NAMALWA (cell line): ENCODE measurements around the gene CA5A.
"Not testable (repeated sequence)": the region's sequence is repeated elsewhere in the genome, so short reads cannot be mapped to it uniquely, and the experiment has no call there.

Experiments used
- DNase-seq: peaks from one replicate; pipeline ENCODE4 v3.0.0-alpha.2; 2015; ENCODE audit warnings: low spot score

CA5A gene

DNA sequence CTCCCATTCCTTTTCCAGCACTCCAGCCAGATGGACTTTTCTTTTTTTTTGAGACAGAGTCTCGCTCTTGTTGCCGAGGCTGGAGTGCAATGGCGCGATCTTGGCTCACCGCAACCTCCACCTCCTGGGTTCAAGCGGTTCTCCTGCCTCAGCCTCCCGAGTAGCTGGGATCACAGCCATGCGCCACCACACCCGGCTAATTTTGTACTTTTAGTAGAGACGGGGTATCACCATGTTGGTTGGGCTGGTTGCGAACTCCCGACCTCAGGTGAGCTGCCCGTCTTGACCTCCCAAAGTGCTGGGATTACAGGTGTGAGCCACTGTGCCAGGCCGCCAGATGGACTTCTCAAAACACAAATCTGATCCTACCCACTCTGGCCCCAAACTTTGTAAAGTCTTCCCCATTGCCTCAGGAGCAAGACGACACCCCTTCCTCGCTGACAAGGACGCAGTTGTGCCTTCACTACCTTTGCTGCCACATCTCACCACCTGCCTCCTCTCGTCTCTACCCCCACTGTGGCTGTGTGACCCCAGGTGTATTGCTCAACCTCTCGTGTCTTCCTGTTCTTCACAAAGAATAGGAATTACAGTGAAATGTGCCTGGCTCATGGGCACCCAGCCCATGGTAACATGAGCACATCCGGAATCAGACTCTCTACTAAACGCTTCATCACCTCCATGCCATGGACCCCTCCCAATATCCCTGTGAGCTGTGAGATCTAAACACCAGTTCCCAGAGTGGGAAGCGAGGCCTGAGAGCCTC lies 11.2 kb upstream of the CA5A start:
- DNase-seq: no peak

DNA sequence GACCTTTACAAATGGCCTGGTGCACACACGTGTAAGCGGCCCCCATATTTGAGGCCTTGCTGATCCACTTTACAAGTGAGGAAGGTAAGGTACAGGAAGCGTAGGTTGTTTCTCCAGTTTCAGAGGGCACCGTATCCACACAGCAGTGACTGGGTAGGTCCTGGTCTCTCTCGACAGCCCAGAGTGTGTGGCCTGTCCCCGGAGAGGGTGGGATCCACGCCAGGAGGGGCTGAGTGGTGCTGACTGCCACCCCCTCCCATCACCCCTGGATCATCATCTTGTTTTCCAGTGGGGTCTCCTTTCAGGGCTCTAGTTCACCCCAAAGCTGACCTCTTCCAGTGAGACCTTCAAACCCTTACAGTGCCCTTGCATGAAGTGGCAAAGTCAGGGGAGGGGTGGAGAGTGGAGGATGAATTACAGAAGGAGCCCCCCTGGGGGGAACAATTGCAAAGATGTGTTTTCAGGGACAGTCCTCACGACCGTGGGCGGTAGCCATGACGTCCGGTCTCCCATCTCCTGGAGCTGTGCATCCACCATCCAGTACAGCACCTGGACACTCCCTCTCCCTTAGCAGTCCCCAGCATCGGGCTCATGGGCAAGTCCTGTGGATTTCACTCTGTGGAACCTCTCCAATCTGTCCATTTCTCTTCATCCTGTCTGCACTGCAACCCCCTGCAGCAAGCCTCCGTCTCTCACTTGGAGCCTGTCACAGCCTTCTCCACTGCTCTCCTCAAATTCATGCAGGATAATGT lies 10.4 kb upstream of the CA5A start:
- DNase-seq: no peak

DNA sequence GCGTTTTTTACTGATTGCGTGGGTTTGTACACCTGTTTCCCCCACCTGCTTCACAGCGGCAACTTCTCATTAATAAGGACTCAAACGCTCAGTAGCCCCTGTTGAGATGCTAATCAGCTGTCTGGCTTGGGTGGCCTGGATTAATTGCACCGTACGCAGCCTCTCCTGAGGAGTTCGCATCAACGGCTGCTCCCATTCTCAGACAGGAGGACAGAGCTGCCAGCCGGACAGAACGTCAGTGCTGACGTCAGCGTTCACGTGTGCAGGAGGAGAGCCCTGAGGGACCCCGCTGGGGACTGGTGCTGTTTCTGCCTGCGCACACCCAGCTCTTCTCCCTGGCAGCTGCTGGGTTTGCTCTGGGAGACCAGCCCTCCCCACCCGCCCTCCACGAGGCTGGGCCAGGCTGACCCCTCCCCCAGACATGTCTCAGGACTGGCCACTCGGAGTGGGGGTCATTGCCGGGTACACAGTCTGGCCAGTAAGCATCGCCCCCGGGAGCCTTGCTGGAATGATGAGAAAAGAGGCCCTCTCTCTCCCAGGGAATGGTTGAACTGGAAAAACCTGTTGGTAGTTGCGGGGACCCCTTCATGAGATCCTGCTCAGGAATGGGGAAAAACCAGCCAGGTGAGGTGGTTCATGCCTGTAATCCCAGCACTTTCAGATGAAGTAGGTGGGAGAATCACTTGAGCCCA lies 9.2 kb upstream of the CA5A start:
- no peak for DNase-seq

- DNase-seq: no peak
Measured at GRCh38 chr16:87942680-87943079, 6.4 kb upstream of the CA5A start.

- DNase-seq: peak; percentile 38
Measured at GRCh38 chr16:87939562-87940423, 3.5 kb upstream of the CA5A start.

DNA sequence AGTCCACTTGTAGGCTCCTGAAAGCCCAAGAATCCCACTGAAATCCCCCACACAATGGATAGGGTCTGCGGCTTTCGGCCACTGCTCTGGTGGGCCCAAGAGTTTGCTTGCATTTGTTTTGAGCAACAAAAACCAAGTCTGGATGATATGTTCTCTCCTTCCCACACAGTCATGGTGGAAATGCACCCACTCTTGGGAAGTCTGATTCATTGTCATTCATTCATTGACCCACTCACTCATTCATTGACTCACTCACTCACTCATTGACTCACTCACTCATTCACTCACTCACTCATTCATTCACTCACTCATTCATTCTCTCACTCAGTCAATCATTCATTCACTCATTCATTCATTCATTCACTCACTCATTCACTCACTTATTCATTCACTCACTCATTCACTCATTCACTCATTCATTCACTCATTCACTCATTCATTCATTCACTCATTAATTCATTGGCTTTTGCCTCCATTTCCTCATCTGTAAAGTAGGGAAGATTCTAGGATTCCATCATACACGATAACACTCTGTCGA lies 2.2 kb upstream of the CA5A start:
- no peak for DNase-seq

DNA sequence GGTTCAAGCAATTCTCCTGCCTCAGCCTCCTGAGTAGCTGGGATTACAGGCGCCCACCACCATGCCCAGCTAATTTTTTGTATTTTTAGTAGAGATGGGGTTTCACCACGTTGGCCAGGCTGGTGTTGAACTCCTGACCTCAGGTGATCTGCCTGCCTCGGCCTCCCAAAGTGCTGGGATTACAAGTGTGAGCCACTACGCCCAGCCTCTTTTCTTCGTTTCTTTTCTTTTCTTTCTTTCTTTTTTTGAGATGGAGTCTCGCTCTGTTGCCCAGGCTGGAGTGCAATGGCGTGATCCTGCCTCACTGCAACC lies 858 bp upstream of the CA5A start:
- DNase-seq: not testable (repeated sequence)

DNA sequence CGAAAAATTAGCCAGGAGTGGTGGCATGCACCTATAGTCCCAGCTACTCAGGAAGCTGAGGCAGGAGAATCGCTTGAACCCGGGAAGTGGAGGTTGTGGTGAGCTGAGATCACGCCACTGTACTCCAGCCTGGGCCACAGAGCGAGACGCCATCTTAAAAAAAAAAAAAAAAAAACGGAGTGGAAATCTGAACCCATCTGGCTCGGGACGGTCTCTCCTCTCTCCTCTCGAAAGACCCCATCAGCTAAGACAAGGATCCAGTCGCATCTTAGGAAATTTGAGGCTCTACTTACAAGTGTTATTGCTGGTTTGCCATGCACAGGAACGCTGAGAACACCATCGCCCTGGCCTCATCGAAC lies 334 bp downstream of the CA5A start:
- DNase-seq: not testable (repeated sequence)

DNA sequence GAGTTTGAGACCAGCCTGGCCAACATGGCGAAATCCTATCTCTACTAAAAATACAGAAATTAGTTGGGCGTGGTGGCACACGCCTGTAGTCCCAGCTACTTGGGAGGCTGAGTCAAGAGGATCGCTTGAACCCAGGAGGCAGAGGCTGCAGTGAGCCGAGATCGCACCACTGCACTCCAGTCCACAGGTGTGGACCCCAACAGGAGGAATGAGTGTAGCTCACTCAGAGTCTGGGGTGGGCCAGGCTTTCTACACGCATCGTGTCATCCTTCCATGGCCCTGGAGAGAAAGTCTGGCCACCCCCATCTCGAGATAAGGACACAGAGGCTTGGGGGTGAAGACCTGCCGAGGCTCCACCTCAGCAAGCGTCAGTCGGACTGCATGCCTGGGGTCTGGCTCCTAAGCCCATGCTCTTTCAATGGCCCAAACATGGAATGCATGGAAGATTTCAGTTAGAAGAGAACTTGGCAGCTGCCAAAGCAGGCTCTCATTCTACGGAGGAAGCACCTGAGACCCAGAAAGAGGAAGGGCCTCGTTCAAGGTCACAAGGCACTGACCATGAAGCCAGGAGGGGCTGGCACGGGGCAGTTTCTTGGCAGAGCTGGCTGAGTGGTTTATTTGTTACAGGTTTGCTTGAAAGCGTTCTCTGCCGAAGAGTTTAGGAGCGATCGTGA lies 1.4 kb downstream of the CA5A start:
- DNase-seq: not testable (repeated sequence)

- DNase-seq: no peak
Measured at GRCh38 chr16:87933140-87933495, 3.2 kb downstream of the CA5A start.

DNA sequence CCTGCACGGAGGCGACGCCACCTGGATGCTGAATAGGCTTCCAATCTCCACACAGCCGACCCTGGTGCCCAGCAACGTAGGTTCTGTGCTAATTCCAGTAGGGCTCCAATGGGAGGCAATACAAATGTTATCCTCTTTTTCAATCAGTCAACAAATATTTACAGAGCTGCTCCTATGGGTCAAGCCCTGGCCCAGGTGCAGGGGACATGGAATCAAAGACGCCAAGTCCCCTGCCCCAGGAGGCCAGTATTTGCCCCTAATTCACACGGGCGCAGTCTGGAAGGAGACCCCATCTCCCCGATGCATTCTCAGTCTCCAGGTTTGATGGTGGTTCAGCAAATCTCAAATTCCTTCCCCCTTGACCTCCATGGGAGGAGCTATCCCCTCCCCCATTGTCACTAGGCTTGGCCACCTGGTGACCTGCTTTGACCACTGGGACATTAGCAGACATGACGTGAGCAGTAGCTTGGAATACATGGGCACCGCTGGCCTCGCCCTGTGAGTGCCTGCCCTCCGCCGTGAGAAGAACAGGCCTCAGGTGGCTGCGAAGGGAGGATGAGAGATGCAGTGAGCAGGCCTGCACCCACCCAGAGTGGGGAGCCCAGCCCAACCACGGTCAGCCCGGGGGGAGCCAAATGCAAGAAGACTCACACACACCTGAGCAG lies 3.7 kb downstream of the CA5A start:
- DNase-seq: not testable (repeated sequence)

DNA sequence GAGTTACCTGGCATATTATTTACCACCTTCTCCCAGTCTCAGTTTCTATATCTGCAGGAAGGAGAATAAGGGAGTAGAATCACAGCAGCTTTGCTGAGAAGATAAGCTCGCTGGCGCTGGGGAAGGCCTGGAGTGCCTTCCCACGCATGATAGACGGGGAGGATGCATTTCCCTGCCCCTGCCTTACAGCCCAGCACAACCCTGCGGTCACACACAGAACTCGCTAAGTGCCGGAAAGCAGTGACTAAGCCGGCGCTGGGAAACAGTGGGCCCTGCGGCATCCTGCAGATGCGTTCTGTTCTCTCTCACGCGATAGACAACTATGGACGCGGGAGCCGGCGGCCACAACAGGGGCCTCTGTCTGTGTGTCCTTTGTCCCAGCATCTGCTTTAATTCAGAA lies 4.8 kb downstream of the CA5A start:
- DNase-seq: no peak

- DNase-seq: peak; percentile 43
Measured at GRCh38 chr16:87930456-87930855, 5.9 kb downstream of the CA5A start.

DNA sequence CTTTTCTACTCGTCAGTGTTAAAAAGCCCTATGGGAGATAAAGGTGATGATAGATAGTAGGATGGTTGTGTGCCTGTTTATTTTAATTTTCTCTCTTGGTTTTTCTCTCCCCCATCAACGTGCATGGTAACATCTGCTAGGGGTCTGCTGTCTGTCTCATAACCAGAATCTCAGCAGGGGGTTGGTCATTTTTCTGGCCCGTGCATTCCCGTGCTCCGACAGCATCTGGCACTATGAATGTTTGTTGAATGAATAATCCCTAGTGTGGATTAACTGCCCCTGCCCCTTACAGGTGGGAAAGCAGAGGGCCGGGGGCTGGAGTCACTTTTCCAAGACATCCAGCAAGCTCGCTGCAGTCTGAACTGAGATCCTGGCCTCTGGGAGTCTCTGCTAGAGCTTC lies 6.3 kb downstream of the CA5A start:
- DNase-seq: no peak

DNA sequence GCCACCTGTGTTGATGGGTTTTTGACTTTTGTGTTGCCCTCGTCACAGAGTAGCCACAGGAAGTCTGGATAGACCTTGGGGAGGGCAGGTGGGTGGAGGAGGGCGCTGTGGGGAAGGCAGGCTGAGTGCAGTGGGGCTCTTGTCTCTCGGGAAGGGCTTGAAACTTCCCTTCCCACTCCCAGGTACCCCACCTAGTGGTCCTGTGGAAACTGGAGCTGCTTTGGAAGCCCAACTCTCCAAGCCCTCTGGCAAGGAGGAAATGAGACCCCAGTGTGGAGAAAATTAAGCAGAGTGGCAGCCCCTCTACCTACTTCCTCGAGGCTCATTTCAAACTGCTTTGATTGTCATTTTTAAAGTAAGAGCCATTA lies 9.2 kb downstream of the CA5A start:
- DNase-seq: no peak

DNA sequence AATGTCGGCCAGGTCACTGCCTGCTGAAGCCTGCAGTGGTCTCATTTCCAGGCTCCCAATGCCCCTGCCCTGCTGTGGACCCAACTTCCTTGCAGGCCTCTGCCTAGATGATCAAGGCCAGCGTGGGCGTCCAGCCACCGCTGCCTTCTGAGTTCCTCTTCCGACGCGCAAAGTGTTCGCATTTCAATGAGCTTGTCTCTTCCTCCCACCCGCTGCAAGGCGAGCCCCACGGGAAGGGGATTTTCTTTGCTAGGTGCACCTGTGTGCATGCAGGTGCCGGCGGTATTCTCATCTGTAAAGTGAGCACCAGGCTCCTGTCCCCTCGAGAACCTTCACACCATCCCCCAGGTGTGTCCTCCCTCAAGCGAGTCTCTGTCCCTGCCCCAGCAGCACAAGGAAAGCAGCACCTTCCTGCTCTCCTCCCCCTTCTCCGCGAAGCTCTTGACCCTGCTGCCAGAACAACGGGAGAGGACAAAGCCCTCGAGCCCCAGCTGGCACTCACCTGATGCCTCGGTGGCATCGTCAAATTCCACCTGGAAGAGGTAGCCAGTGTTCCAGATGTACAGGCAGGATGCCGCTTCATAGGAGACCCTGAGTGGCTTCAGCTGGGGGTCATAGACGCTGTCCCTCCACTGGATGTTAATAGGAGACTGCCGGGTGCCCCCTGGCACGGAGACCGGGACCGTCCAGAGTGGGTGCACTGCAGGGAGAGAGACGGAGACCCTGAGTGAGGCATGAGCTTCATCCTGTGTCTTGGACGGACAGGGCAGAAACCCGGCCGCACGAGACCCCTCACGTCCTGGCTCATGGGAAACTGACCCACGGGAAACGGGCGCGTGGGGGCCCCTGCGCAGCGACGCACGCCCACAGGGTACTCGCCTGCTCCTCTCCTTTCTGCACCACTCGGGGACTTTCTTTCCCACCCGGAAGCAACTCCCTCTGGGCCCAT lies 9.8 kb downstream of the CA5A start:
- DNase-seq: no peak

DNA sequence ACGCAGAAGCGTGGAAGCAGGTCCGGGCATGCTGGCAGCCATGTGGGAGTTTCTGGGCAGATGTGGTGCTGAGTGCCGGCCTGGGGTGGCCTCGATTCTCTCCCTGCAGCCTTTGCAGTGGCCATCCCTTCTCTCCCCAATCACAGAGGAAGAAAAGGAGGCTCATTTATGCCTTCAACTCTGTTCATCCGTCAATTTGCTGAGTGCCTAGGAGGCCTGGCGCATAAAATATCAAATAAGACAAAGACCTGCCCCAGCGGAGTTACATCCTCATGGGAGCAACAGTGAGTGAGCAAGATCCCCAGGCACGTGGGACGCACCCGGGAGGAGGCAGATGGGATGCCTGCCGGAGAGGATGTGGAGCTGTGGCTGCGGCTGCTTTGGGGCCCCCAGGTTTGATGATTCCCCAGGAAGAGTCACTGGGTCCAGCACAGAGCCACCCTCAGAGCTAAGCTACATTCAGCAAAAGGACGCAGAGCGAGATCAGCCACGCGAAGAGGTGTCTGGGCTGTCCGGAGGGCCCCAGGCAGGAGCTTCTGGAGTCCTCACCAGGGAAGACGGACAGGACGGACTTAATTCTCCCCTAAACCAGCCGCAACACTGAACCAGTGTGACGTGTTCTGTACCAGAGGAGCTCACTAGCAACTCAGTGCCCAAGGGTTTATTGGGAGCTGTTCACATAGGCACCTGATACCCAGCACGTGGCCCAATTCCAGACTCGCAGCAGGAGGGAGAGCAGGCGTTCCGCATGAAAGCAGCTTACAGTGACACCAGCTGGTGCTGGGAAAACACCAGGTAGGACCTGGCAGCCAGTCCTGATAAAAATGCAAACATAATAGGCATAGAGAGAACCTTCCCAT lies 11.3 kb downstream of the CA5A start:
- DNase-seq: no peak

DNA sequence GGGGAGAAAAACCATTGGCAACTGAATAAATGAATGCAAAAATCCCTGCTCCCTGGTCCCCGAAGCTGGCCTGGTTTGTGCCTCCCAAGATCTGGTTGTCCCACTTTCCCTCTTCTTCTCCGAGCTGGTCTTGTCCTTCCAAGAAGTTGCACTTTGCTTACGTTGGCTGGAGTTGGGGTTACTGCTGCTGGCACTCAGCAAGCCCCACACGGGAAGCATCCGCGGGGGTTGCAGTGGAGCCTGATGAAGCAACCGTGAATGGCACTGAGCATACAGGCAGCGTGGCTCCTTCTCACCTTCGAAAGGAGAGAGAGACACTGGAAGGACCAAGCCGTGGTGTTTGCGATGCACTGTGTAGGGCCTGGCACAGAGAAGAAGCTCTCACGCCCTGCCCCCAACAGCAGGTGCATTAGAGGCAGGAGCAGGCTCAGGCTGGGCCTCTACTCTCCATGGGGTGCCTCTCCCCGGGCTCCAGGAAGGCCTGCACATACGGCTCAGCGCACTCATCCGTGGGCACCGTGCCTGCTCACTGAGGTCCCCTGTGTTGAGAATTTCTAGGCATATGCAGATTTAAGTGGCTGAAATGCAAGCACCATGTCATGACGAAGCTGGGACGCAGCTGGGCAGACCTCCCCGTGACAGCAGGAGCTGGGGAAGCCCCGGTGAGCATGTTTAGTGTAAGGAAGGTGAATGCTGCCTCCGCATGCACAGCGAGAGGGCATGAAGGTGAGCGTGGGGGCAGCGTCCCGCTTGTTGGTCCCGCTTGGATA lies 12.1 kb downstream of the CA5A start:
- DNase-seq: peak; percentile 41
